ENCODE data around the gene YPEL2. TPM values are rescaled to one million over a fixed set of nuclear protein-coding genes. Genes with fewer than 3 reads are reported as not detected.
"Not testable (repeated sequence)": the region's sequence is repeated elsewhere in the genome, so short reads cannot be mapped to it uniquely, and the experiment has no call there.

Gene YPEL2
- total RNA-seq, 4 donors from 2014 or later, result 16.5 to 24.1 (median 21.8) TPM

DNA sequence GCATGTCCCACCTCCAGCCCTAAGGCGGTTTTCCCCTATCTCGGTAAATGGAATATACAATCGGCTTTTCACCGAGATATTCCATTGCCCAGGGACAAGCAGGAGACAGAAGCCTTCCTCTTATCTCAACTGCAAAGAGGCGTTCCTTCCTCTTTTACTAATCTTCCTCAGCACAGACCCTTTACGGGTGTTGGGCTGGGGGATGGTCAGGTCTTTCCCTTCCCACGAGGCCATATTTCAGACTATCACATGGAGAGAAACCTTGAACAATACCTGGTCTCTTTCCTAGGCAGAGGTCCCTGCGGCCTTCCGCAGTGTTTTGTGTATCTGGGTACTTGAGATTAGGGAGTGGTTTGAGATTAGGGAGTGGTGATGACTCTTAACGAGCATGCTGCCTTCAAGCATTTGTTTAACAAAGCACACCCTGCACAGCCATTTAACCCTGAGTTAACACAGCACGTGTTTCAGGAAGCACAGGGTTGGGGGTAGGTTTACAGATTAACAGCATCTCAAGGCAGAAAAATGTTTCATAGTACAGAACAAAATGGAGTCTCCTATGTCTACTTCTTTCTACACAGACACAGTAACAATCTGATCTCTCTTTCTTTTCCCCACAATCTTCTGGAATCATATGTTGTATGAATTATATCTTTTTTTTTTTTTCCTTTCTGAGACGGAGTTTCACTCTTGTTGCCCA is 41.0 kb upstream of the YPEL2 start:
- not testable (repeated sequence) for H3K4me3 ChIP-seq, H3K36me3 ChIP-seq, H3K9me3 ChIP-seq, H3K27me3 ChIP-seq
- H3K4me1 ChIP-seq, result peaks cover 0 to 15% (median 1%) of the 10 kb centered on the region in 4 donors
- peak in 1 of 3 donors; percentile 51 for DNase-seq
- peak overlapping the region in 3 of 4 donors; percentile 10 to 86 (median 72) for H3K27ac ChIP-seq
- TF ChIP-seq POLR2A (IDR thresholded peaks at IDR 0.05), result peak in 1 of 2 donors; percentile 16

GRCh38 chr17:59292174-59292523 is 39.3 kb upstream of the YPEL2 start:
- TF ChIP-seq POLR2A (IDR thresholded peaks at IDR 0.05), result no peak
- no peak for TF ChIP-seq CTCF (IDR thresholded peaks at IDR 0.05)
- H3K4me3 ChIP-seq, result no peak overlapping the region
- H3K27ac ChIP-seq, result no peak overlapping the region
- no peaks in the 10 kb centered on the region for H3K27me3 ChIP-seq
- H3K9me3 ChIP-seq, result no peaks in the 10 kb centered on the region
- no peak for DNase-seq
- peaks cover 0 to 28% (median 1%) of the 10 kb centered on the region in 4 donors for H3K4me1 ChIP-seq
- H3K36me3 ChIP-seq, result no peaks in the 10 kb centered on the region

DNA sequence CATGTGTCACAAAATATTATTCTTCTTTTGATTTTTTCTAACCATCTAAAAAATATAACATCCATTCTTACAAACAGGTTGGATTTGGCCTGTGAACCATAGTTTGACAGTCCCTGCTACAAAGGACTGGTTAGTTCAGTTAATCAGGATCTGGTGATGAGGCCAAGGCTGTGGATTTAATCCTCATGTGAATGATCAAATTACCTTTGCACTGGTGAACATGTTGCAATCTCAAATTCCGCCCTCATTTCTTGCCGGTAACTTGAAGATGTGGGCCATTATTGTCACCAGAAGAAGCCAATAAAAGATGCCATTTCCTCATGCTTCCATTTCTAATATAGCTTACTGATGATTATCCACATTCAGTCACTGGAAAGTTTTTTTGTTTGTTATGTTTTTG is 35.3 kb upstream of the YPEL2 start:
- no peak overlapping the region for H3K4me3 ChIP-seq
- peaks cover 0 to 17% (median 2%) of the 10 kb centered on the region in 4 donors for H3K4me1 ChIP-seq
- no peaks in the 10 kb centered on the region for H3K27me3 ChIP-seq
- no peaks in the 10 kb centered on the region for H3K9me3 ChIP-seq
- DNase-seq, result peak in 1 of 3 donors; percentile 52
- TF ChIP-seq POLR2A (IDR thresholded peaks at IDR 0.05), result no peak
- no peak for TF ChIP-seq CTCF (IDR thresholded peaks at IDR 0.05)
- H3K36me3 ChIP-seq, result no peaks in the 10 kb centered on the region
- peak overlapping the region in 1 of 4 donors; percentile 69 for H3K27ac ChIP-seq

GRCh38 chr17:59298521-59298920 is 32.9 kb upstream of the YPEL2 start:
- TF ChIP-seq POLR2A (IDR thresholded peaks at IDR 0.05) (no peak), CTCF (IDR thresholded peaks at IDR 0.05) (no peak)
- no peaks in the 10 kb centered on the region for H3K27me3 ChIP-seq
- H3K4me1 ChIP-seq, result peaks cover 0 to 16% (median 1%) of the 10 kb centered on the region in 4 donors
- no peak overlapping the region for H3K4me3 ChIP-seq
- H3K36me3 ChIP-seq, result no peaks in the 10 kb centered on the region
- no peak for DNase-seq
- H3K9me3 ChIP-seq, result no peaks in the 10 kb centered on the region
- no peak overlapping the region for H3K27ac ChIP-seq

GRCh38 chr17:59299400-59300092 is 31.9 kb upstream of the YPEL2 start:
- H3K36me3 ChIP-seq, result no peaks in the 10 kb centered on the region
- H3K27me3 ChIP-seq, result no peaks in the 10 kb centered on the region
- H3K27ac ChIP-seq, result peak overlapping the region in 1 of 4 donors; percentile 36
- no peak overlapping the region for H3K4me3 ChIP-seq
- peaks cover 0 to 16% (median 1%) of the 10 kb centered on the region in 4 donors for H3K4me1 ChIP-seq
- no peaks in the 10 kb centered on the region for H3K9me3 ChIP-seq
- TF ChIP-seq POLR2A (IDR thresholded peaks at IDR 0.05), result no peak
- no peak for TF ChIP-seq CTCF (IDR thresholded peaks at IDR 0.05)
- DNase-seq, result no peak

- Histone ChIP-seq H3K27me3 (no peaks in the 10 kb centered on the region), H3K27ac (no peak overlapping the region), H3K36me3 (no peaks in the 10 kb centered on the region), H3K9me3 (no peaks in the 10 kb centered on the region), H3K4me3 (no peak overlapping the region), H3K4me1 (peaks cover 0 to 11% (median 1%) of the 10 kb centered on the region in 4 donors)
- TF ChIP-seq CTCF (IDR thresholded peaks at IDR 0.05), result no peak
- no peak for TF ChIP-seq POLR2A (IDR thresholded peaks at IDR 0.05)
- no peak for DNase-seq
Observed at GRCh38 chr17:59300941-59301340, 30.5 kb upstream of the YPEL2 start.

Measured in Peyer's patch (tissue), 4 donors.